Astrocyte (in vitro differentiated cells and primary cell): ENCODE measurements around the gene PLCB4.

Experiments used
- EZH2 ChIP-seq: IDR thresholded peaks from 2 replicates; pipeline ENCODE4 v1.6.1; 2012; ENCODE audit warnings: mild to moderate bottlenecking, low read length, inconsistent platforms; ENCODE audit not compliant: insufficient read depth
- TF ChIP-seq, protein P1 (sequence below): IDR thresholded peaks from 2 replicates; pipeline ENCODE4 v1.5.1; 2011; ENCODE audit warnings: low read depth, mild to moderate bottlenecking, inconsistent platforms, low read length, moderate library complexity; ENCODE audit not compliant: insufficient read depth

- TF ChIP-seq, protein P1, sequence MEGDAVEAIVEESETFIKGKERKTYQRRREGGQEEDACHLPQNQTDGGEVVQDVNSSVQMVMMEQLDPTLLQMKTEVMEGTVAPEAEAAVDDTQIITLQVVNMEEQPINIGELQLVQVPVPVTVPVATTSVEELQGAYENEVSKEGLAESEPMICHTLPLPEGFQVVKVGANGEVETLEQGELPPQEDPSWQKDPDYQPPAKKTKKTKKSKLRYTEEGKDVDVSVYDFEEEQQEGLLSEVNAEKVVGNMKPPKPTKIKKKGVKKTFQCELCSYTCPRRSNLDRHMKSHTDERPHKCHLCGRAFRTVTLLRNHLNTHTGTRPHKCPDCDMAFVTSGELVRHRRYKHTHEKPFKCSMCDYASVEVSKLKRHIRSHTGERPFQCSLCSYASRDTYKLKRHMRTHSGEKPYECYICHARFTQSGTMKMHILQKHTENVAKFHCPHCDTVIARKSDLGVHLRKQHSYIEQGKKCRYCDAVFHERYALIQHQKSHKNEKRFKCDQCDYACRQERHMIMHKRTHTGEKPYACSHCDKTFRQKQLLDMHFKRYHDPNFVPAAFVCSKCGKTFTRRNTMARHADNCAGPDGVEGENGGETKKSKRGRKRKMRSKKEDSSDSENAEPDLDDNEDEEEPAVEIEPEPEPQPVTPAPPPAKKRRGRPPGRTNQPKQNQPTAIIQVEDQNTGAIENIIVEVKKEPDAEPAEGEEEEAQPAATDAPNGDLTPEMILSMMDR: no peak
- TF ChIP-seq EZH2: no peak
Measured at GRCh38 chr20:9195031-9195430, 126.1 kb downstream of the PLCB4 start.
